GM21390 (cell line): ENCODE data around the gene SEMA6A.

ENCODE experiments used
- ATAC-seq: cut with Tn5 transposase; IDR thresholded peaks from one replicate; pipeline ENCODE4 v1.9.1; 2021; ENCODE audit not compliant: unreplicated experiment

Gene SEMA6A

GRCh38 chr5:116415182-116415581, 159.4 kb downstream of the SEMA6A start:
- no peak for ATAC-seq

- no peak for ATAC-seq
These were observed 163.5 kb downstream of the SEMA6A start for GRCh38 chr5:116411101-116411571.

DNA sequence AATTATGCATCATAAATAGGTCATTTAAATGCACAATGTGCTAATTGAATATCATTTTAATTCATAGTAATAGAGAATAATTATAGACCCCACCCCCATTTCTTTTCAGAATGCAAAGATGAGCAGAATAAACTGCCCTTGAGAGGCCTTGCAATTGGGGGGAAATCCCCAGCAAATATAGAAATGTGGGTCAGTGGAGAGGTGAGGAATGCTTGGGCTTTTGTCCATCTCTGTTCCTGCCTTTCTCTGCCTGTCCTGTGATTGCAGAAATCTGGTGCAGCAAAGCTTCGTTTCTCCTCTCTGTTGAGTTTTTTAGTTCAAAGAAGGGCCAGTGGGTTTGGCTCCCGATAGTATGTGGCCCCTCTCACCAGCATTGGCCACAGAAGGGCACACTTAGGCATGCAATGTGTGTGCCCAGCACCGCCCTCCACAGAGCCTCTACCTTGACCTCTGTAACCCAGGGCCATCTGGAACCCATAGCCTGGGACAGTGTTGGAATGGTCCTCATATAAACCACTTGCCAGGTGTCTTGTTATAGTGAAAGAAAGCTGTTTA, 164.2 kb downstream of the SEMA6A start:
- ATAC-seq, result no peak

DNA sequence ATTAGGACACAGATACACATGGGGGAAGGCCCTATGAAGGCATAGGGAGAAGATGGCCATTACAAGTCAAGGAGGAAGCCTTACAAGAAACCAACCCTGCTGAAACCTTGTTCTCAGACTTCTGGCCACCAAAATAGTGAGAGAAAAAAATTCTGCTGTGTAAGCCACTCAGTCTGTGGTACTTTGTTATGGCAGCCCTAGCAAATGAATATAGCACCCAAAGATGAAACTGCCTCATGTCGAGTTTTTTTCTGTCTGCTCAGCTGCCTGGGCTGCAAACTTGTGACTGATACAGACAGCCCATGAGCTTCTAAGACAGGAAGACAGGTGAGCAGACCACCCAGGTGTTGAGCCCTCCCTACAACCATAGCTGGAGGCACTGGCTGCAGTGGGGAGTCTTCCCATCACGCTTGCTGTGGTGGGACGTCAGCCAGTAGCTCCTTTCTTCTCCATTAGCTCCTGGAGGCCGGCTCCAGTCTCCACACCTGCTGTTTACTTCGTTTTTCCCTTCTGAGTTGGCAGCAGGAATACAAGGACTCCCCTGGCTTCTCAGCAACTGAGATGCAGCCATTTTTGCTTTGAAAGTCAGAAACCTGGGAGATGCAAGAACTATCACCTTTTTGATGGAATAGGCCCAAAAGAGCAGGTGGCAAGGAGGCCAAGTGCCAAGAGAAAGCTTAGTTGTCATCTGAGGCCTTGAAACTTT, 164.9 kb downstream of the SEMA6A start:
- ATAC-seq, result no peak

GRCh38 chr5:116406306-116407041, 168.1 kb downstream of the SEMA6A start:
- no peak for ATAC-seq

GRCh38 chr5:116404792-116405191, 169.8 kb downstream of the SEMA6A start:
- no peak for ATAC-seq

DNA sequence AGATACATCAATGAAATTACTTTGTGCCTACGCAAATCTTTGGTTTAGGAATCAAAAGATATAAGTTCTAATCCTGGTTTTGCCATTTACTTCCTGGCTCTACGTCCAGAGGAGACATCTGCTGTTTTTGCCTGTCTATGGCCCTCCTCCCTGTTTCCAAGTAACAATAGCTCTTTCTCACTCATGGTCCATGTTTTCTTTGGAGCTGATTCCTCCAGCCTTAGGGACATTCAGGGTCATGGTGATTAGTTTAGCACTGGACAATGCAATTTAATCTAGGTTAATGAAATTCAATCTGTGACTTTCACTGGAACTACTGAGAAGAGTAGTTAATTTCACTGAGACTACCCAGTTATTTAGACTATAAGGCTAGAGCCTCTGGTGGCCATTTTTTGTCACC, 170.6 kb downstream of the SEMA6A start:
- ATAC-seq, result no peak

DNA sequence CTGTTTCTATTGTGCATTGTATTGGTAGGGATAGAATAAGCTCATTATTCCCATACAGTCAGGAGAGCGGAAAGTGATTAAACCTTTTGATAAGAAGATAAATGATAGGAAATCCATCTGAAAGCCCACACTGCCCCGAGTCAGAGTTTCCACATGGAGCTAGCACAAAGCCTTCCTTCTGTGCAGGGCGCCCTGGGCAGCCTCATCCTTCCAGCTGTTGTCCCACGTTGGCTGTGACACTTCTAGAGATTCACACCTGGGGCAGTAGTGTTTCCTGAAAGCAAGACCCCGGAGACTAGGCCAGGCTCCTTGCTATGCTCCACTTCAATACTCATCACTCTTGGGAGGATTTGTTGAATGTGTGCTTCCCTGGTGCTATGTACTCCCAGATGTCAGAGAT, 172.4 kb downstream of the SEMA6A start:
- no peak for ATAC-seq

- ATAC-seq, result no peak
These were observed 173.0 kb downstream of the SEMA6A start for GRCh38 chr5:116401576-116401975.

DNA sequence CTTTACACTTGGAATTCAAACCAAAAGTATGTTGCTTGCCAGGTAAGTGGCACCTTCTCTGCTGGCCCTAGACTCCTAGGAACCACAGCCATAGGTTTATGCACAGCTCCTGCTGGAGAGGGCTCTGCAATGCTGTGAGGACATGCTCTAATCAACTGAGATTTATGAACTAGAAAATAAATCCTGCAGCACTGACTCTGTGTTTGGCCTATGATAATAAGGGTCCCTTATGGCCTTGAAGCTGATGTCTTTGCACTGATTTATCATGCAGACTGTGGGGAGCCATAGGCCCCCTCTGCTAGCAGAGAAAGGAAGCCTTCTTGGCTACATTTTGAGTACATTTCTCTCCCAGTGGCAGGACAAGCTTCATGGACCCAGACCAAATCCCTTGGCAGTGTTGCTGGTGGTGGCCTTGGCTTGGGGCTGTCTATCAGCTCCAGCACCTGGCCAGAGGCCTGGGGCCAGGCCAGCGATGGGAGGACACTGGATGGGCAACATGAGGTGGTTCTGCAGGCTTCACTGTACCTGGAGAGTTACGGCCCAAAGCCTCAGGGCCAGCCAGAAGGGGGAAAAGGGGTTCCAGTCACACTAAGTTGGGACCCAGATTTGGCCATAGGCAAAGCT, 178.0 kb downstream of the SEMA6A start:
- no peak for ATAC-seq

DNA sequence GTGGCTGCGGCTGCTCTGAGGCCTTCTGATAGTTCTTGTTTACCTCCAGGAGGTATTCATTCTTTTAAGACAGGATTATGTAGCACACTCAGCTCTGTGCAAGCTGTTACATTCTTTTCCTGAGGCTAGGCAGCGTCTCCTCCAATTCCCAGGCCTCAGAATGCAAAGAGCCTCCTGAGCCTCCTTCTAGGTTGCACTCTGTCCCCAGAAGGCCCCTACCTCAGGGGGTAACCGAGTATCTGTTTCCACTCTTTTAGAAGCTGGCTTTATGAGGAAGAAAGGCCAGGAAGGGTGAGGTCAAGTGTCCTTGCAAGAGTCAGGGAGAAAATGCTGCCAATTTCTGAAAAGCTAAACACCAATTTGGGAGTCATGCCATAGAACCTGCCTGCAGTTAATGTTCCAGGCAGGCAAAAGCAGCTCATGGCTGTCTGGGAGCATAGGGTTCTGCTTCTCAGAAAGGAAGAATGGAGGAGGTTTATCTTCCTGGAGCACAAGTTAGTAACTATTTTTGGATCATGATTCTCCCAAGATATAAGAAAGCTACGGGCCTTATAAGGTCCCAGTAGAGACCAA, 178.9 kb downstream of the SEMA6A start:
- no peak for ATAC-seq

DNA sequence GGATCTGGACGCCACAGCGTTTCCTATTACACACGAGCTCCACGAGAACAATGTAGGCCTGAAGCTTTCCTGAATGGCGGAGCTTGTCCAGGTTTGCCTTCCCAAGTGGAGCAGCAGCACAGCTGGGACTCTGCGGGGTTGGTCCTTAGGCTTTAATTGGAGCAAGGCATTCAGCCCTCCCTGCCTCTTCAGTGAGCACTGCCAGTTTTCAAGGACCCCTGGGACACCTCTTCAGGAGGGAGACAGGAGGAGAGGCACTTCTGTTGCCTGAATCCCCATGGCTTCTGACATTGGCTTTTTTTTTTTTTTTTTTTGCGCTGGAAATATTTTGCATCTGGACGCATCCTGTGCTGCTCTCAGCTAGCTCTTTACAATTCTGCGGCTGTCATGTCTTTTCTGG, 179.4 kb downstream of the SEMA6A start:
- ATAC-seq, result no peak

- no peak for ATAC-seq
These were observed 180.3 kb downstream of the SEMA6A start for GRCh38 chr5:116394186-116394867.
